ENCODE data around the gene DDIT3.
A peak's percentile ranks its signal among the peaks of the same experiment; 100 is the strongest.
"Not testable (repeated sequence)": the region's sequence is repeated elsewhere in the genome, so short reads cannot be mapped to it uniquely, and the experiment has no call there.

DDIT3 gene

GRCh38 chr12:57511588-57512325 lies 8.6 kb downstream of the DDIT3 start:
- no peak for DNase-seq

GRCh38 chr12:57511161-57511560 lies 9.2 kb downstream of the DDIT3 start:
- no peak for DNase-seq

GRCh38 chr12:57507796-57508195 lies 12.5 kb downstream of the DDIT3 start:
- not testable (repeated sequence) for DNase-seq

- not testable (repeated sequence) for DNase-seq
Observed at GRCh38 chr12:57506541-57506940, 13.8 kb downstream of the DDIT3 start.

GRCh38 chr12:57502311-57502969 lies 17.9 kb downstream of the DDIT3 start:
- DNase-seq, result not testable (repeated sequence)

- DNase-seq, result no peak
Observed at GRCh38 chr12:57500213-57500612, 20.1 kb downstream of the DDIT3 start.

GRCh38 chr12:57498571-57498970 lies 21.7 kb downstream of the DDIT3 start:
- no peak for DNase-seq

GRCh38 chr12:57498132-57498502 lies 22.2 kb downstream of the DDIT3 start:
- DNase-seq, result no peak

GRCh38 chr12:57497223-57498131 lies 22.8 kb downstream of the DDIT3 start:
- DNase-seq, result no peak

- DNase-seq, result no peak
Observed at GRCh38 chr12:57496822-57497221, 23.5 kb downstream of the DDIT3 start.

- not testable (repeated sequence) for DNase-seq
Observed at GRCh38 chr12:57495051-57495701, 25.1 kb downstream of the DDIT3 start.

GRCh38 chr12:57491393-57492280 lies 28.7 kb downstream of the DDIT3 start:
- DNase-seq, result no peak

- DNase-seq, result no peak
Observed at GRCh38 chr12:57490126-57490525, 30.2 kb downstream of the DDIT3 start.

GRCh38 chr12:57489157-57489641 lies 31.1 kb downstream of the DDIT3 start:
- no peak for DNase-seq

GRCh38 chr12:57488402-57489156 lies 31.7 kb downstream of the DDIT3 start:
- DNase-seq, result no peak

- peak; percentile 98 for DNase-seq
Observed at GRCh38 chr12:57487597-57488401, 32.5 kb downstream of the DDIT3 start, which contains the start of gene MARS1. Gene MARS1, plus strand, starts transcription at chr12:57488068. Its CDS starts 23 bp downstream, at chr12:57488091.

GRCh38 chr12:57487055-57487596 lies 33.2 kb downstream of the DDIT3 start:
- DNase-seq, result peak; percentile 73

GRCh38 chr12:57485695-57486094 lies 34.6 kb downstream of the DDIT3 start:
- DNase-seq, result no peak

- DNase-seq, result peak; percentile 76
Observed at GRCh38 chr12:57483466-57483865, 36.8 kb downstream of the DDIT3 start.

- no peak for DNase-seq
Observed at GRCh38 chr12:57481671-57482070, 38.6 kb downstream of the DDIT3 start.
